HG02981 (cell line): Measurements from ENCODE around the gene TINAG.
"Not testable (repeated sequence)": the region's sequence is repeated elsewhere in the genome, so short reads cannot be mapped to it uniquely, and the experiment has no call there.

Experiments
- ATAC-seq: cut with Tn5 transposase; IDR thresholded peaks from one replicate; pipeline ENCODE4 v1.9.1; 2021; ENCODE audit warnings: mild to moderate bottlenecking, moderate library complexity; ENCODE audit not compliant: unreplicated experiment

TINAG gene

GRCh38 chr6:54301770-54302169 is 6.5 kb upstream of the TINAG start:
- ATAC-seq: no peak

- ATAC-seq: peak; percentile 62
These were observed 766 bp upstream of the TINAG start for GRCh38 chr6:54307439-54307910.

- ATAC-seq: no peak
These were observed 710 bp downstream of the TINAG start for GRCh38 chr6:54308986-54309315.

GRCh38 chr6:54310377-54311152 is 2.3 kb downstream of the TINAG start:
- no peak for ATAC-seq

- ATAC-seq: no peak
These were observed 7.4 kb downstream of the TINAG start for GRCh38 chr6:54315656-54316055.

GRCh38 chr6:54320871-54321270 is 12.6 kb downstream of the TINAG start:
- no peak for ATAC-seq

- no peak for ATAC-seq
These were observed 19.4 kb downstream of the TINAG start for GRCh38 chr6:54327631-54328030.

GRCh38 chr6:54331571-54331970 is 23.3 kb downstream of the TINAG start:
- not testable (repeated sequence) for ATAC-seq

- ATAC-seq: no peak
These were observed 27.6 kb downstream of the TINAG start for GRCh38 chr6:54335871-54336270.

- no peak for ATAC-seq
These were observed 45.7 kb downstream of the TINAG start for GRCh38 chr6:54353975-54354374.

GRCh38 chr6:54354608-54355007 is 46.4 kb downstream of the TINAG start:
- ATAC-seq: no peak

GRCh38 chr6:54357141-54357540 is 48.9 kb downstream of the TINAG start:
- ATAC-seq: no peak

GRCh38 chr6:54361188-54361587 is 52.9 kb downstream of the TINAG start:
- ATAC-seq: no peak

GRCh38 chr6:54361734-54362133 is 53.5 kb downstream of the TINAG start:
- ATAC-seq: no peak

GRCh38 chr6:54366667-54367327 is 58.6 kb downstream of the TINAG start:
- no peak for ATAC-seq

GRCh38 chr6:54377776-54378175 is 69.5 kb downstream of the TINAG start:
- ATAC-seq: no peak

- ATAC-seq: no peak
These were observed 78.1 kb downstream of the TINAG start for GRCh38 chr6:54386295-54386694.

- ATAC-seq: no peak
These were observed 82.1 kb downstream of the TINAG start for GRCh38 chr6:54390362-54390761.

- ATAC-seq: no peak
These were observed 83.3 kb downstream of the TINAG start for GRCh38 chr6:54391577-54391976.

- ATAC-seq: no peak
These were observed 94.9 kb downstream of the TINAG start for GRCh38 chr6:54403096-54403495.

GRCh38 chr6:54404791-54405190 is 96.5 kb downstream of the TINAG start:
- ATAC-seq: no peak

GRCh38 chr6:54411767-54412166 is 103.5 kb downstream of the TINAG start:
- ATAC-seq: no peak
